Thoracic aorta (tissue), 2 donors: ENCODE results near the gene ANKEF1. TPM values are rescaled to one million over a fixed set of nuclear protein-coding genes. Genes with fewer than 3 reads are reported as not detected.

Experiments used
- ATAC-seq: fragments of 150-250 bp; one replicate; pipeline ENCODE4 v1.8.0; 2017; ENCODE audit warnings: low read depth; ENCODE audit not compliant: insufficient number of reproducible peaks, low FRiP score
- DNase-seq: peaks from one replicate; pipeline ENCODE4 v3.0.0-alpha.2; 2020; ENCODE audit warnings: low spot score
- H3K27ac ChIP-seq, 2 donors: fragments of 200-600 bp; sonication (generic); 1 replicate in 1 of 2; 2 replicates in 1 of 2; pipeline ENCODE4 v1.5.1; 2016; ENCODE audit warnings: mild to moderate bottlenecking in 2 of 2, moderate library complexity in 2 of 2
- H3K27me3 ChIP-seq: fragments of 200-600 bp; sonication (generic); replicated peaks from 2 replicates; pipeline ENCODE4 v1.6.0; 2016; ENCODE audit warnings: mild to moderate bottlenecking; ENCODE audit not compliant: insufficient read depth
- H3K36me3 ChIP-seq: fragments of 200-600 bp; sonication (generic); one replicate; pipeline ENCODE4 v1.5.1; 2016
- H3K4me1 ChIP-seq, 2 donors: fragments of 200-600 bp; sonication (generic); 1 replicate in 1 of 2; 2 replicates in 1 of 2; pipeline versions ENCODE4 v1.5.1 to v1.6.0; 2016; ENCODE audit warnings: low read depth in 2 of 2, mild to moderate bottlenecking in 1 of 2; ENCODE audit not compliant: control insufficient read depth in 1 of 2
- H3K4me3 ChIP-seq: fragments of 200-600 bp; sonication (generic); 2 replicates; pipeline ENCODE4 v1.5.1; 2016; ENCODE audit warnings: mild to moderate bottlenecking
- H3K9me3 ChIP-seq: fragments of 200-600 bp; sonication (generic); 2 replicates; pipeline ENCODE4 v1.5.1; 2016
- CTCF ChIP-seq: fragments of 200-600 bp; sonication (generic); IDR thresholded peaks from one replicate; pipeline ENCODE4 v1.5.1; 2019; ENCODE audit warnings: antibody characterized with exemption
- total RNA-seq, 2 donors: library from RNA; depleted of rRNA; stranded (reverse); fragments of >200 nt; gene quantifications; one replicate each; pipeline versions ENCODE4 v1.1.0 to v1.2.3, GENCODE V29; 2016

The ANKEF1 gene
- total RNA-seq, 2 donors from 2014 or later = 0.41 to 1.1 TPM

DNA sequence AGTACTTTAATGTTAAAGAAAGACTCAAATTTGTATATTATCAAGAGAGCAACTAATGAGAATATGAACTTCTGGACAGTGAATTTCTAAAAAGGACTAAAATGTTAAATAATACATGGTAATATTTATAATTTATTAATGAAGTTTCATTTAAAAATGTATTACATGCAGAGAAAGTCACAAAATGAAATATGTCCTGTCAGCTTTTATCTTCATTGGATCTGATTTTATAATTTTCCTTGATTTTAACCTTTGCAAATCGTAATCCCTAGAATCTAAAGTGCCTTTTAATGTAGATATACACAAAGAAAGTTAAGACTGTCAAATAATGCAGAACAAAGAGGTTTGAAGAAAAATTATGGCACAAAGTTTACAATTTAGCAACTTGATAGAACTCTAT lies 16.4 kb downstream of the ANKEF1 start:
- no peaks in the 10 kb centered on the region for H3K27me3 ChIP-seq
- H3K36me3 ChIP-seq = no peaks in the 10 kb centered on the region
- no peak overlapping the region for H3K4me3 ChIP-seq
- ATAC-seq (no peak), DNase-seq (no peak)
- H3K4me1 ChIP-seq = no peaks in the 10 kb centered on the region
- H3K27ac ChIP-seq = no peak overlapping the region
- H3K9me3 ChIP-seq = no peaks in the 10 kb centered on the region
- TF ChIP-seq CTCF = no peak

DNA sequence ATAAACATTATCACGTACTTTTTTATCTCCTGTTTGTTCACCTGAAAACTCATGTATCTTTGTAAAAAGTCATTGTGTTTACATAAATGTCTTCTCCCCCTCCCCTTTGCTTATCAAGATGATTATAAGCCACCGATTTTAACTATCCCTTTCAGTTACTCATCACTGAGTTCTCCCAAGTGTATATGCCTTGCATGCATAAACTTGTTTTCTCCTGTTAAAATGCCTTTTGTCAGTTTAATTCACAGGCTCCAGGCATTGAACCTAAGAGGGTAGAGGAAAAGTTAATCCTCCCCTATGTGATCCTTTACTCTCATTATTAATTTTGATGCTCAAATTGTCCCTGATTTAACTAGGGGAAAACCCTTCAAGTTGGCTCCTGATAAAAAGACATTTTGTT lies 24.2 kb downstream of the ANKEF1 start:
- no peaks in the 10 kb centered on the region for H3K4me1 ChIP-seq
- no peak for TF ChIP-seq CTCF
- ATAC-seq (no peak), DNase-seq (no peak)
- H3K36me3 ChIP-seq = no peaks in the 10 kb centered on the region
- H3K4me3 ChIP-seq = no peak overlapping the region
- no peaks in the 10 kb centered on the region for H3K9me3 ChIP-seq
- H3K27ac ChIP-seq = no peak overlapping the region
- no peaks in the 10 kb centered on the region for H3K27me3 ChIP-seq

DNA sequence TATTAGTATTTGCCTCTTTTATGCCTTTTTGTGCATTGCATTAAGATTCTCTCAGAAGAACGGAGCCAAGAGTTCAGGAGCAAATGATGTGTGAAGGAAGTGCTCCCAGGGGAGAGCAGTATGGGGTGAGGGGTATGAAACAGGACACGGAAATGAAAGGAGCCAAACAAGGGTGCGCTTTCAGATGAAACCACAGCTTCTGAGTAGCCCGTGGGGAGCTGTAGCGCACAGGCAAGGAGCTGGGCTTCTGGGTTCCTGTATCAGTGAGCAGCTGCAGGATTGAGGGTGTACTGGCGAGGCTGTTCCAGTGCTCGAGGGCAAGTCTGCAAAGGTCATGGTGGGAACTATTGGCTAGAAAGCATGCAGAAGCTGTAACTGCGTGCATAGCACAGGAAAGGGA lies 25.4 kb downstream of the ANKEF1 start:
- no peaks in the 10 kb centered on the region for H3K4me1 ChIP-seq
- DNase-seq (no peak), ATAC-seq (no peak)
- no peaks in the 10 kb centered on the region for H3K36me3 ChIP-seq
- H3K27me3 ChIP-seq = no peaks in the 10 kb centered on the region
- no peak overlapping the region for H3K4me3 ChIP-seq
- no peak overlapping the region for H3K27ac ChIP-seq
- TF ChIP-seq CTCF = no peak
- no peaks in the 10 kb centered on the region for H3K9me3 ChIP-seq

DNA sequence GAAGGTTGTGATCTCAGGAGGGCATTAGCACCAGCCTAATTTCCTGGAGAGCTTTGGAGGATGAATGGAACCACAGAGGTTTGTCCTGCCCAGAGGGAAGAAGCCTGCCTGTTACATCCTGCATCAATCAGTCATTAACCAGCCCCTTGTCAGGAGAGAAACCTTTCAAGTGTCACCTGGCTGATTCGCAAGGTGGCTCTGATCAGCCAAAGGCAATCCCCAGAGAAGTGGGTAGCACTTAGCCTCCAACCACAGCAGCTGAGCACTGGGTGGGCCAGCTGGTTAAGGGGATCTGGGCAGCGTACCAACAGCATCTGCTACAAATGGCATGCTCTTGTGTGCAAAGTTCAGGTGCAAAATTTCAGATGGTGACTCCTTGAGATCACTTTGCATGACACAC lies 26.9 kb downstream of the ANKEF1 start:
- Histone ChIP-seq H3K4me3 (no peak overlapping the region), H3K27me3 (no peaks in the 10 kb centered on the region), H3K4me1 (no peaks in the 10 kb centered on the region), H3K9me3 (no peaks in the 10 kb centered on the region), H3K36me3 (no peaks in the 10 kb centered on the region), H3K27ac (no peak overlapping the region)
- no peak for ATAC-seq
- TF ChIP-seq CTCF = no peak
- no peak for DNase-seq

DNA sequence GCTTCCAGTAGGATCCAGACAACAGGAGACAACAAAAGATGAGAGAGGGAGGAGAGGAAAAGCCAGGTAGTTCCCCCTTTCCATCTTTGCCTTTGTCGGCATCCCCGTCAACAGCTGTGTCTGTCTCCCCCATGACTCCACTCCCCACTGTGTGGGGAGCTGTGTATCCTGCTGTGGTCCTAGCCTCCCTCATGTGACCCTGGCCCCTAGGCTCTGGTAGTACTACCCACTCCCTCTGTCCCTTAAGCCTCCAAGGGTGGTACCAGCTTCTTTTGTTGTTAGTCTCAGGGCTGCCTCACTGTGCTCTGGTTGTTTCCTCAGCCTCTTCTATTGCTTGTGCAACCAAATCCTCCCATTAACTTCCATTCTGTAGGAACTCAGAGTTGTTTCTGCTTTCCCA lies 28.7 kb downstream of the ANKEF1 start:
- Histone ChIP-seq H3K36me3 (no peaks in the 10 kb centered on the region), H3K4me3 (no peak overlapping the region), H3K27ac (no peak overlapping the region), H3K9me3 (no peaks in the 10 kb centered on the region), H3K27me3 (no peaks in the 10 kb centered on the region), H3K4me1 (peaks cover 0 to 4% of the 10 kb centered on the region in 2 donors)
- TF ChIP-seq CTCF = no peak
- DNase-seq (no peak), ATAC-seq (no peak)
